ENCODE results near the gene ARHGAP26.

ARHGAP26 gene

GRCh38 chr5:142831009-142831383 is 60.8 kb downstream of the ARHGAP26 start:
- DNase-seq (ENCODE audit: low spot score), result no peak

DNA sequence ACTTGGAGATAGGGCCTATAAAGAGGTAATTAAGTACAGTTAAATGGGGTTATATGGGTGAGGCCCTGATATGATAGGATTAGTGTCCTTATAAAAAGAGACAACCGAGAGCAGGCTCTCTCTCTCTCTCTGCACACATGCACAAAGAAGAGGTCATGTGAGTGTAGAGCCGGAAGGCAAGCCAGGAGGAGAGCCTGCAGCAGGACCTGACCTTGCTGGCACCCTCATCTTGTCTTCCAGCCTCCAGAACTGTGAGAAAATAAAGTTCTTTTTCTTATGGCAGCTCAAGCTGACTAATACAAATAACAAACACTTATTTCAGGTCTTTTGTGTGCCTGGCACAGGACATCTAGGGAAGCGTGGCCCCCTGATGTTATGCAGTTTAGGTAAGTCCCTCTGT is 62.1 kb downstream of the ARHGAP26 start:
- DNase-seq (ENCODE audit: low spot score), result no peak

DNA sequence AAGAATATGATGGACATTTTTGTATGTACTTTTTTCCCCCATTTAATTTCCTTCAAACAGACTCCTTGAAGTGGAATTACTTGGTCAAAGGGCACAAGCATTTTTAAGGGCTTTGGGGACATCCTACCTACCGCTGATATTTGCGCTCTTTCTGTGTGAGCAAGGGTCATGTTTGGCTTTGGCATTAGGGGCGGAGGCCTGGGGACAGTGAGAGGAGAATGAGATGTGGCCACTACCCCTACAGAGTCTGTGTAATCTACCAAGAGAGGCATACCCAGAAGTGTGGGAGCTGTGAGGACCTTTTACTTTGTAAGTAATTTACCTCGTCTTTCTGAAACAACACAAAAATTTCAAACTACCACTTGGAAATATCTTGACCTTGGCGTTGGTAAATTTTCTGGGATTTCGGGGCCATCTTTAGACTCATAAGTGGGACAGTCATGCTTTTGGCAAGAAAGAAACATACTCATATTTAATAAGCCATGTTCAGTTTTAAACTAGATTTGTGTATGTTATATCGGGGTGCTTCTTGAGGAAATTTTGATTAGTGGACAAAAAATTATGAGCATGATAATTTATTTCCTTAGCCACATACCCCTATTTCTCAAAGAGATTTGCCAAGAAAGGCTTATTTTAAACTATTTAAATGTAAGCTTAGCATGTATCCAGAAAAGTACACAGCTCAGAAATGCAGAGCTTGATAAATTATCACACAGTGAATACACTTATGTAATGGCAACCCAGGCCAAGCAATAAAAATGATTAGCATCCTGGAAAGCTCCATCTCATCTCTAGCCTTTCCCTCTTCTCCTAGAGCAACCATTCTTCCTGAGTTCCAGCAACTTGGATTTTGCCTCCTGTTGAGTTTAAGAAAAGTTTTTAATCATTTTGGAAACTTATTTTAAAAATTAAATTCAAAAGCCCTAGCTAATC is 63.6 kb downstream of the ARHGAP26 start:
- peak; percentile 46 for DNase-seq (ENCODE audit: low spot score)

DNA sequence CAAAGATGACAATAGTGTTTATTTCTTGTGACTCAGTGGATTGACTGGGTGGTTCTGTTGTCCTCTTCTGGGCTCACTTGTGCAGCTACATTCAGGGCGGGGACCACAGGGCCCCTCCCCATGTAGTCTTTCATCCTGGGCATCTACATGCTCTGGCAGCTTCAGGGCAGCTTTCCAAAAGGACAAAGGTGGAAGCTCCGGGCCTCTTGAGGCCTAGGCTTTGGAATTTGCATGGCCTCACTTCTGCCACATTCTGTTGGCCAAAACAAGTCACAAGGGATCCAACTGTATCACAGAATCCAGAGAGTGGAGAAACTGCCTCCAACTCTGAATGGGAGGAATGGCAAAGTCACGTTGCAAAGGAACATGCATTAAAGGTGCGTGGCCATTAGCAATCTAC is 64.3 kb downstream of the ARHGAP26 start:
- DNase-seq (ENCODE audit: low spot score), result no peak

DNA sequence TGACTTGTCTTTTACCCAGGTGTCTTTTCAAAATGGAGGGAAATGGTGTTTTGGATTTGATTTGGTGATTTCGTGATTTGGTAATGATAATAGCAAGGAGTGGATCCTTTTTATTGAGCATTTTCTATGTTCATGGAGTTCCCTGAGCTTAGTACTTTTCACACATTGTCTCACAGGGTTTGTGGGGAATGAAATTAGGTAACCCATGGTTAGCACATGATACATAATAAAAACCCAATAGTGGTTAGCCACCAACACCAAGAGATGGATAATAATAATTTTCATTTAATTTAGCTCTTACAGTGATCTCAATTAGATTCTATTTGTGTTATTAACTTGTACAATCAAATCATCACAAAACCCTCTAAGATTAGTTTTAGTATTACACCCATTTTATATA is 65.4 kb downstream of the ARHGAP26 start:
- no peak for DNase-seq (ENCODE audit: low spot score)

GRCh38 chr5:142836048-142836447 is 65.9 kb downstream of the ARHGAP26 start:
- DNase-seq (ENCODE audit: low spot score), result no peak

- DNase-seq (ENCODE audit: low spot score), result no peak
Observed at GRCh38 chr5:142837081-142837725, 67.0 kb downstream of the ARHGAP26 start.

GRCh38 chr5:142838845-142839244 is 68.7 kb downstream of the ARHGAP26 start:
- no peak for DNase-seq (ENCODE audit: low spot score)

DNA sequence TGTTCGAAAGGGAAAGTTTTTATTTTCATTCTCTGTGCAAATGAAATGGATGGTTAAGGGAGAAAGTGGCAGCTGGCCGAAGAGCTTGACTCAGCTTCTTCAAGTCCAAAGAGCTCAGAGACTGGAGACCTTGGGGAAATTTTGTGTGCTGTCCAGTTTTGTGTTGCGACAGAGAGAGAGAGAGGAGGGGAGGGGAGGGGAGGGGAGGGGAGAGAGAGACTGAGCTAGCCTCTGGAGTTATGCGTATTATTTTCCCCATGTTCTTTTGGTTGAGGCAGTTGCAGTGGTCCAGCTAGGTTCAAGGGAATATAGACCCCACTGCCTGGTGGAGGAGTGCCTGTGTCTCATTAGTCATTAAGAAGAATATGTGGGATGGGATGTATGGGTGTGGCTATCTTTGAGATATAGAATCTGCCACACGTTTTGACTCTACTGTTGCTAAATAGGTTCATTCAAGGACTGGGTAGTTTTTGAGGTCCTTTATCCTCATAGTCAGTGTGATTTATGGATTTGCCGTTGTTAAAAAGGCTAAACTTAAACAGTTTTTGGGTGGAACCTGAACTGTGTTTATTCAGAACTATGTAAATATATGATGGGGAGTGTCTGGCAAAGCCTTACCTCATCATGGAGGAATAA is 69.7 kb downstream of the ARHGAP26 start:
- no peak for DNase-seq (ENCODE audit: low spot score)

GRCh38 chr5:142840575-142840974 is 70.4 kb downstream of the ARHGAP26 start:
- no peak for DNase-seq (ENCODE audit: low spot score)

GRCh38 chr5:142841511-142842265 is 71.5 kb downstream of the ARHGAP26 start:
- no peak for DNase-seq (ENCODE audit: low spot score)

DNA sequence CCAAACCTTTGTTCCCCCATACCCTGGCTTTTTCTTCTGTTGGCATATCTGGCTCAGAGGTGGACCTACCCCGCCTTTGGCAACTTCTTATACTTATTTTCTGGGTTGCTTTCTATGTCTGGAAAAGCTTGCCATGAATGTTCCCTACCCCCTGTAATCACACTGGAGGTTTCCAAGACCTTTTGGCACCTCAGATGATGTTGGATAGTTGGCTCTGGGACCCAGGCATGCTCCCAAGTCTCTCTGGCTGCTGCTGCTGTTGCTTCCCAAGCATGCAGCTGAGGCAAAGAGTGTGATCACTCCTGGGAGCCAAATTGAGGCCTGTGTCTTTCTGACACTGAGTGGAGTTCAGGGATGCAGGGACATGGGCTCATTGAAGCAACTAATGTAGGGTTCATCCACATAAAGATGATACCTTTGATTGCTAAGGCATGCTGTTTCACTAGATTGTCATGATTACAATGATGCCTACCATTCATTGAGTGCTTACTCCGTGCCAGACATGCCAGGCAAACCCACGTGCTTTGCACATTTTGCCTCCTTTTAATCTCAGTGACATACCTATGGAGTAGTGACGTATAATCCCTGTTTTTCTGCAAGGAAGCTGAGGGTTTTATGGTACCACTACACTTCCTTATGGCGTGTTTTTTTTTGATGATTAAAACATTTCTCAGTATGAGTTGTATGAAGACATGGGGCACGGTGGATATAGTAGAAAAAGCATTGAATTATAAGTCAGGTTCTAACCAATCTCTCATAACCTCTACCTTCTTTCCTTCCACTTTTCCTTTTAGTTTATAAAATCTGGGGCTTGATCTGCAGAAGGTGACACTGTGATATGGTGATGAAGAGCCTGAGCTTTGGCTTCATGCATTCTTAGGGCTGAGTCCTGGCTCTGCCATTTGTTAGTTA is 73.1 kb downstream of the ARHGAP26 start:
- DNase-seq (ENCODE audit: low spot score), result no peak

DNA sequence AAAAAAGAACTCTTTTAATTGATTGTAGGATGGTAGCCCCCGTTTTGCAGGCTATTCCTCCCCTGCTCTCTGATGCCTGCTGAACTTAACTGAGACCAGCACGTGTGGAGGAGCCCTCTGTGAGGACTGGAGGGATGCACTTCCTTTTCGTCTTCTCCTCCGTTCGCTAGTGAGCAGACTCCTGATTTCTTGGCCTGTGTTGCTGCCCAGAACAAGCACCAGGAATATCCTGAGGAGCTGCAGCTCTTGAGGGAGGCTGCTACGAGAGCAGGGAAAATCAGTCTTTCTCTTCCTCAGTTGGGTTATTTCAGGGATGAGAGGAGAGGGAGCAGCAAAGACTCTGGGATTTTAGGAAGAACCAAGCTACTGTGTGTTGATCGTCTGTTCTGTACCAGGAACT is 74.7 kb downstream of the ARHGAP26 start:
- no peak for DNase-seq (ENCODE audit: low spot score)

DNA sequence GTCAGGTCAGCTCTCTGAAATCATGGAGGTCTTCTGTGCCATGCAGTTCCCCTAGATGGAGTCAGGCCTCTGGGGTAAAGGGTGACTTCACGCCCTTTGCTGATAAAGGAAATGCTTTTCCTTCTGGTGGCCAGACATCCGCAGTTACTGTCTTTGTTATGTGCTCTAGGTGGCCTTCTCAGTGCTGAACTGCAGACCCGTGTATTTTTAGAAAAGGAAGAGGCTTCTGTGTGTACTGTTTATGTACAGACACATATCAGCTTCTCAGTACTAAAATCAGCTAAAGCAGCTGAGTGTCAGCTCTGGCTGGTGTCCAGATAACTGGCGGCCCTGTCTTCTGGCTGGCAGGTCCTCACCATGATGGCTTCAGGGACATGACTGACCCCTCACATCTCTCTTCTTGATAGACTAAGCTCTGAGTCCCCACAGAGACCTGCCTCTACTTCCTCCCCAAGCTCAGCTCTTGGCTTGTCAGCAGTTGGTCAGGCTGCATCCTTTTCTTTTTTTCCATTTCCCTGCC is 75.3 kb downstream of the ARHGAP26 start:
- no peak for DNase-seq (ENCODE audit: low spot score)

- DNase-seq (ENCODE audit: low spot score), result no peak
Observed at GRCh38 chr5:142845954-142846398, 75.8 kb downstream of the ARHGAP26 start.

DNA sequence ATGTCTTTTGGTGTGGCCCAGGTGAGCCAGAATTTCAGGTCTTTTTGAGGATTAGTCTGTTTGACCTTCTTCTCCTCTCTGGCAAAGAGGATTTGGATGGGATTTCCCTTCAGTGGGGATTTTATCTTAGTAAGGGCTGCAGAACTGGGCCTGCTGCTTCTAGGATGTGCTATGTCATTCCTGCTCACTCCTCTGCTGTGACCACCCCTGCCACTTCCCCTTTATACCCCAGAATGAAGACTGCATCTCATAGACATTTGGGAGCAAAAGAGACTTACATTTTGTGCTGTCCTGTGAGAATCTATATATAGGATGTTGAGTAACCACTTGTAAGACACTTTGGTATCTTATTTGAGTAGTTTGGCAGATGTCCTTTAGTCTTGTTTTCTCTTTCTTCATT is 76.2 kb downstream of the ARHGAP26 start:
- DNase-seq (ENCODE audit: low spot score), result no peak

DNA sequence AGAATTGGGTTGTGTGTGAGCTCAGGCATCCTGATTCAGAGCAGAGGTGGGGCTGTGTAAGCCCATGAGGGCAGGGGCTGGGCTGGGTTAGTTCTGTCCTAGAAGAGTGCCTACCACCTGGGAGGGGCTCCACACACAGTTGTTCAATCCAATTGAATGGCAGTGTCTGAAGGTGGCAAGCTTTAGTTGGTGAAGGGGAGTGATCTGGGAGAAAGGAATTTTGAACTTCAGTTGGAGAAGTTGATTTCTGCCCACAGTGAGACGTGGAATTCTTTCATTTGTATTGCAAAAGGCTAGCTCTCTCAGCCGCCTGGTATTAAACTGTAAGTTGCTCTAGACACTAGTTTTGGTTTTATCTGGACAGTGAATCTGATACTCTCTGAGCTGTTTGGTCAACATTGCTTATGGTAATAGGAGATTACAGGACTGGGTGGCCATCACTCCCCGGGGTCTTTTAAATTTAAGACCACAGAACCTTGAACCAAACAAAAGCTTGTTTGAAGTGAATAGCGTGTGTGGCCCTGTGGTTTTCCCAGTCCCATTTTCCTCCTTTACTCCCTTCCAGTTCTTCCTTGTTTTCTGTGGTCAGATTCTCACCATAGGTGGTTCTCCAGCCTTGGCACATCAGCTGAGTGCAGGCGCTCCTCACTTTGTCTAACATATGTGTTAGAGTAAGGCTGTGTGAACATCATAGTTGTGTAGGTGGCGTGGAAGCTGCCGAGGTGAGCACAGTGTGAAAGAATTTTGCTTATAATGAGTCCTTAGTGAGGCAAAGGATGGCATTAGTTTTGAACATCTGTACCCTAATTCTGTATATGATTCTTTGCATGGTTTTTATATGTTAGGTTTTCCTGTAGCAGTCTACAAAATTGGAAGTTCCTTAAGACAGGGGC is 78.0 kb downstream of the ARHGAP26 start:
- no peak for DNase-seq (ENCODE audit: low spot score)

GRCh38 chr5:142849466-142849865 is 79.3 kb downstream of the ARHGAP26 start:
- no peak for DNase-seq (ENCODE audit: low spot score)

- no peak for DNase-seq (ENCODE audit: low spot score)
Observed at GRCh38 chr5:142849880-142850279, 79.7 kb downstream of the ARHGAP26 start.

DNA sequence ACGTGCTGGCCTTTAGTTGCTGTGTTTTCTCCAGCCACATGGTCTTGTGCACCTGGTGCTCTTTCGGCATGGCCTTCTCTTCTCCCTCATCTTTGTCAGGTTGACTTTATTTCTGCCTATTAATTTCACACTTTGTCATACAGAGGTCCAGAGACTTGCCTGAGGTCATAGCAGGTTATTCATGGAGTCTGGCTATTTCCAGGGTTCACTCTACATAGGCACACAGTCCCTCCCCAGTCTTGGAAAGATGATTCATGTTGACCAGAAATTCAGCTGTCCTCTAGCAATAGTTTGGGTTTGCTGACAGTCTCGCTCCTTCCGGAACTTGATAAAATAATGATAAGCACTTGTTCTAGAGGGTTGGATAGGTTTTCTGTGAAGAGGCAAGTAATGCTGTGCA is 81.6 kb downstream of the ARHGAP26 start:
- DNase-seq (ENCODE audit: low spot score), result no peak

Measured in HuH-7 (cell line).